Measurements from ENCODE around the gene IQSEC1.

The IQSEC1 gene

DNA sequence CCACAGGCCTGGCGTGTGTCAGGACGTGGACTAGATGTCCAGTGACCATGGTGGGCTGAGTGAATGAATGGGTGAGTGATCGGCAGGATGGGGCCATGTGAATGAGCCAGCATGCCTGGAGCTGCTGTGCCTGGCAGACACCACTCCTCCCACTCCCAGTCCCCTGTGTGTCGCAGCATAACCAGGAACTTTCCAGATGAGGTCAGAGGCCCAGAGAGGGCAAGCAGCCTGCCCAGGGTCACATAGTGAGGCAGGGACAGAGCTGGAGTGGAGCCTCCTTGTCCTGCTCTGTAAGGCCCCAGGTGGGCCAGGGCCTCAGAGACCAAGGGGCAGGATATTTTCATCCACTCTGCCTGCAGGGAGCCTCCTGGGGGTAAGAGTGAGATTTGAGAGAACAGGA is 6.4 kb downstream of the IQSEC1 start:
- no peak for DNase-seq

DNA sequence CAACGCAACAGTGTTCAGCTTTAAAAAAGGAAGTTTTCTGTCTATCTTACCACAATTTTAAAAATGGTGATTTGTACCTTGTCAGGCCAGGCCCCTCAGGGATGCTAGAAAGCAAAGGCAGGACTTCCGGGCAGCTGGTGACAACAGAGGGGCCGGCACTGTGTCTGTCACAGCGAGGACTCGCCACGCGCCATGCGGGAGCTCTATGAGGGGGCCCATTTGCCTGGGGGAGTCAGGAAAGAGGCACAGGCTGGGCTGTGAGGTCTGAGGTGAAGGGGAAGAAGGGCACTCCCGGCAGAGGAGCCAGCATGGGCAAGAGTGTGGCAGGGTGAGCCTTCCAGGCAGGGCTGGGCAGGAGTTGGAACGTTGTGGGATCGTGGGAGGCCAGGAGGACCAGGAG is 7.0 kb downstream of the IQSEC1 start:
- DNase-seq: no peak

DNA sequence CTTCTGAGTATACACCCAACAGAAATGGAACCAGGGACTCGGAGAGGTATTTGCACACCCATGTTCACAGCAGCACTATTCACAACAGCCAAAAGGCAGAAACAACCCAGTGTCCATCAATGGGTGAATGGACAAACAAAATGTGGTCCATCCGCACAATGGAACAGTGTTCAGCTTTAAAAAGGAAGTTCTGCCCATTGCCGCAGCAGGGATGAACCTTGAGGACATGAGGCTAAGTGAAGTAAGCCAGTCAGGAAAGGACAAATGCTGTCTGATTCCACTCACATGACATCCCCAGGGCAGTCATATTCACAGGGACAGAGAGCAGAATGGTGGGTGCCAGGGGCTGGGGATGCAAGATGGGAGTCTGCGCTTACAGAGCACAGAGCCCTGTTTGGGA is 7.5 kb downstream of the IQSEC1 start:
- no peak for DNase-seq

DNA sequence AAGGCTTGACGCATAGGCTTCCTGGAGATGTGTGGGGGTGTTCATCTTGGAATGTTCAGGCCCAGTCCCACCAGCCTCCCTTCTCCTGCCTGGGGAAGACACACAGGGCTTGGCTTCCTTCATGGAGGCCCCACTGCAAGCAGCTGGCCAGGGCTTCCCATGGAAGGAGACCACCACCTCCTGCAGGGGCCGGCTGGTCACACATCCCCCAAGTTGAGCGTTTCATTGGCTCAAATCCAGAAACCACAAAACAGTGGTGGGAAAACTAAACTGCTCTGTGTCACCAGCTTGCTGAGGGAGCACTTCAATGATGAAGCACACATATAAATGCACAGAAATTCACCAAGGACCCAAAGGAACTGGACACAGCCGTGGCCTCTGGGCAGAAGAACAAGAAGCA is 8.3 kb downstream of the IQSEC1 start:
- DNase-seq: no peak

DNA sequence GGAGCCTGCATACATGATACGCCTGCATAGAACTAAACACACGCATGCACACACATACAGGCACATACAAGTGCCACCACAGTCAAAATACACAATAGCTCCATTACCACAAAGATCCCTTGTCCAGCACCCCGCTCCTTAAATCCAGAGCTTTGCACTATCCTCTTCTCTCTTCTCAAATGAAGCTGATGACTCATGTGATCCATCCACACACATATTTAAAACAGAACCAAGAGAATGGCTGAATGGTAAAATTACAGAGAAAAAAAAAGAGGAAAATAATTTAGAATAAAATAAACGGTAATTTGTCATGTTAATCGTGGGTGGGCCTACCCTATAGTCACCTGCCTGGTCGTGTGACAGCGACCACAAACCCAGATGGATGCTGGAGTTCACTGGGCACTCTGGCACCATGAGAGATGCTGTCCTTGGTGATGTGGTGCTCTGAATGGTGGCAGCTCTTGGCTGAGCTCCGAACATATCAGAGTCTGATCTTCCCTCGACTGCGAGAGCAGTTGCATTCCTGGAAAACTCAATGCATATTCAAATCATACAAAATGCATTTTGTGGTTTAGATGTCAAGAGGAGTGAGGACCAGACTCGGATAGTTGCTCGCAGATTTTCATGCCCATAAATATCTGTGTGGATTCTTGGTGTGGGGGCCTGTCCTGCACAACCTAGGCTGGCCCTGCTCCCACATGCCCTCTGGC is 8.9 kb downstream of the IQSEC1 start:
- no peak for DNase-seq

DNA sequence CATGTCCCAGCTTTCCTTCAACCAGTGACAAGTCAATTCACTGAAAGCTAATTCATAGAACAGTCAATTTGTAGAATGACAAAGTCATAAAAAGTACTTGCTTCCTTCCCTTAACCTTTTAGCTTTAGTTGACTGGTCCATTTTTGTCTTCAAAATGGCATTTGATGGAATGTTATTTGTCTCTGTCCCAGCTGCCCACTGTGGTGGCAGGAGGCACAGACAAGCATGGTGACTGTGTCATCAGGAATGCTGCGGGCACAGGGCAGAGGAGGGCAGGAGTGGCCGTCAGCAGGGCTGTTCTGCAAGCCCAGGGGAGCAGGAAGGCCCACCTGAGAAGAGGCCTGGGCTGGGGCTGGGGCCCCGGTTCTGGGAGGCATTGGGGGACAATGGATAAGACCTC is 10.0 kb downstream of the IQSEC1 start:
- DNase-seq: no peak

DNA sequence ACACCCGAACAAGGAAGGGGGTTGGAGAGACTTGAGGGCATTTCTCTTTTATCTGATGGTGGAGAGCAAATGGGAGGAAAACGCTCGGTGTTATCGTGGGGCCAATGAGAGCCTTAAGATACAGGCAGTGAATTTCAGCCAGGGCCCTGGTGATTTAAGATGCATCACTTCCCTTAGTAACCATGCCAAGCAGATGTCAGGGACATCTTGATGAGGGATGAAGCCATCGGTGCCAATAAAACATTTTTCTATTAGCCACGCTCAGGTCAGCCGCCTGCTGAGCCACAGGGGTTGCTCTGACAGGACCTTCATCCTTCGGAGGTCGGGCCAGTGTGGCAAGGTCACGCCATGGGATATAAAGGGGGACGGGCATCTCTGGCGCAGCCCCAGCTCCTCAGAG is 10.6 kb downstream of the IQSEC1 start:
- no peak for DNase-seq

DNA sequence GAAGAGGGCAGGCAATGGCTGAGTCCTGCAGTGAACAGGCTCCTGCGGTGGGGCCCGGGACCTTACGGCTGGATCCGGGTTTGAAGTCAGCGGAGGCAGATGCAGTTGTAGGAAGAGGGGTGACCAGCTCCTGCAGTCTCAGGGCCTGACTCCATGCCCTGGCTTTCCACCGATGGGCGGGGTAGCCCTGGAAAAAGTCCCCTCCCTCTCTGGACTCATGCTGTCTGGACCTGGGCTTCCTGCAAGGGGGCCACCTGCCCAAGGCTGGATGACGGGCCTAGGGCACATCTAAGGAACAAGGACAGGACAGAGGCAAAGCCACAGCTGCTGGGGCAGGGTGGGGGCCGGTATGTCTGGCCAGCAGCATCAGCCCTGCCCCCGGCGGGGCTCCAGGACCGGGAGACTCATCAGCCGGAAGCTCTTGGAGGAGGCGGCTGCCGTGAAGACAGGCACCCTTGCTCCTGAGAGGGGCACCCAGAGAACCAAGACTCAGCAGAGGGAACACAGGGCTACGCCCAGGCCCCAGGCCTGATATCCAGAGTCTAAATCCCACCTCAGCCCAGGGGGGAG is 12.8 kb downstream of the IQSEC1 start:
- DNase-seq: no peak

DNA sequence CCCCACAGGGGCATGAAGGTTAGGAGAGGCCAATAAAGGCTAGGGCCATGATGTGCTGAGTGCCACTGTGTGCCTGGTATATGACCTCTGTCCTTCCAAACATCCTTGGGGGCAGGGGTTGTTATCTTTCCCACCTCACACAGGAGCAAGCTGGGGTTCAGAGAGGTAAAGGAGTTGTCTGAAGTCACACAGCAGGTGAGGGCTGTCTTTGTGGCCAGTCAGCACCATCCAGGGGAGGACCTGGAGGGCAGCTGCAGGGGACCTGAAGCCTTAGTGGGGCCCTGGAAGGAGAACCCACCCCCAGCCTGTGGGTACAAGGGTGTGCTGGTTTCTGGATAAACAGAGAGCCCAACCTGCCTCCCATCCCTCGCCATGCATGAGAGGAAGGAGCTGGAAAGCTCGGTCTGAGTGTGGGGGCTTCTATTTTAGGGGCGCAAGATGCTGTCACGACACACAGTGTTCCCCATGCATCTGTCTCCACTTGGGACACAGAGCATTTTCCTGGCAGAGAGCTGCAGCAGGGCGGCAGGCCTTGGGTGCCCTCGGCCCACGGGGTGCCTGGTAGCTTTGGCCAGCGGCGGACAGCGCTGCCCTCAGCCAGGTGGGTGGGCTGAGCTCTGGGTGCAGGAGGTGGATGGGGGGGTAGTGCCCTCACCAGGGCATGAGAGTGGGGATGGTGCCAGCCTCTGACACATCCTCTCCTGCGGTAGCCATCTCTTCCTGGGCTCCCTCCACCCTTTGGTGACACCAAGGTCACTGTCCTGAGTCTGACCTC is 14.7 kb downstream of the IQSEC1 start:
- no peak for DNase-seq

DNA sequence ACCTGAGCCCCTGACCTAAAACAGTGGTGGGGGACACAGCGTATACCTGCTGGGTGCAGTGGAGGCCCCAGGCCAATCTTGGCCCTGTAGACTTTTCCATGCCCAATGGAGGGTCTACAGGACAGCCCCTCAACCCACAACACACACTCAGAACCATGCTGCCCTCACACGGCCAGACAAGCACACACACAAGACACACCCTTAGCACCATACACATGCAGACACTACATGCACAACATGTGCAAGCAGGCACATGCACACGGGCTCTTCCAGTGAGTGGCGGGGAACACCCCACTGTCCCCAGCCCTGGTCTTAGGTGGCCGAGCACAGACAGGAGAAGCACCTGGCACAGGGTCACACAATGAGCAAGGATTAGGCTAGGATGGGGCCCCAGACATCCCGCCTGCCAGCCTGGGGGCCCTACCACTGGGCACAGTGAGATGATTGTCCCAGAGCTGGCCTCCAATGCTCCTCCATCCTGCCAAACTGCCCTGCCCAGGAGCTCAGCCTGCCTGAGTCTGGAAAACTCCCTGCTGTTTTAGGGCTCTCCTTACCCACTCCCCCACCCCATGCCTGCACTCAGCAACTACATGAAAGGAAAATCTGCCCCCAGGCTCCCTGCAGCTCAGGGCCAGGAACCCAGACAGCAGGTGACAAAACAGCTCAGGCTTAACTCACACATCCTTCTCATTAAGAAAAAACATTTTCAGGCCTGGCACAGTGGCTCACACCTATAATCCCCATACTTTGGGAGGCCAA is 15.8 kb downstream of the IQSEC1 start:
- DNase-seq: no peak

DNA sequence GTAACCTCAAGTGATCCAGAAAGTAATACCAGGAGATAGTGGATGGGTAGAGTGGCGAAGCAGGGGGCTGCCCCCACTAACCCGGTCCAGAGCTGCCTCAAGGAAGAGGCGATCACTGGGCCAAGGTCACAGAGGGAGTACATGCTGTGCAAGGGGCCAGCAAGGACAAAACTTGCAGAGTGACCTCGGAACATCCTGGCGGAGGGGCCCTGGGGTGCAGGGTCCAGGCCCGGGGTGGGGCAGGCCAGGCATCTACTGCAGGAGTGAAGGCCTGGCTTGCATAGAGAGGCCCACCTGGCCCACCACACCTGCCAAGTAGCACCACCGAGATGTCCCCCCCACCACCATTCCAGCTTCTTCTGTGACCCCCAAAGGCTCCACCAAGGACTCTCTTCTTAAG is 17.6 kb downstream of the IQSEC1 start:
- no peak for DNase-seq

DNA sequence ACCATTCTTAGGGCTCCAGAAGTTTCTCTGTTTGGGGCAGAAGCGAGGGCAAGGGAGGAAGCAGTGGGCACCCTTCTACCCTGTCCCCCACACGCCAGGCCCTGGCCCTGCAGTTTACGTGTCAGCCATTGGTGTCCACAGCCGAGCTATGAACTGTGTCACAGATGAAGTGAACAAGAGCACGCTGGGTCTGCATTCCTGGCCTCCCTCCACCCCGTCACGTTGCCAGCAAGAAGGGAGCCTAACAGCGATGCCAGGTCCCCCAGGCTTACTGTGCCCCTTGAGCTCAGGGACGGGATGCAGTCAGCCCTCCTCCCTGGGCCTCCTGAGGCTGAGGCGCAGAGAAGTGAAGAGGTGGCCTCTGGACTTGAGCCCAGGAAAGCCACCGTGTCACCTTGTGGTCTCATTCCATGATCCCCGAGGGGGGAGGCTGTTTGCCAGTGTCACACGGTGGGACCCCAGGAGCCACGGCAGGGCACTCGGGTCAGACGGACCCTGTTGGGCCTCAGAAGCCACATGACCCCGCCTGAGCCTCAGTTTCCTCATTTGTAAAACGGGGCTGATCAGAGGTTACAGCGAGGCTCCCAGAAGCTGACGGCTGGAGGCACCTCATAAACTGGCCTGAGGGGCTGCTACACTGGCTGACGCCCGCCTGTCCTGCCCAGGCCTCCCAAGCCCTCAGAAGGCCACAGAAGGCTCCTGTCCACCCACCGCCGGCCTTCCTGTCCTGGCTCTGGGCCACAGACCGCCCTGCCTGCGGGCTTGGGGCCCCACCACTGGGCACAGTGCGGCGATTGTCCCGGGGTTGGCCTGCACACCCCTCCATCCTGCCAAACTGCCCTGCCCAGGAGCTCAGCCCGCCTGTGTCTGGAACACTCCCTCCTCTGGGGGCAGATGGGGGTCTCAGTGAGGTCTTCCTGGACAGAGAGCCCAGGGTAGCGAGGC is 18.6 kb downstream of the IQSEC1 start:
- no peak for DNase-seq

DNA sequence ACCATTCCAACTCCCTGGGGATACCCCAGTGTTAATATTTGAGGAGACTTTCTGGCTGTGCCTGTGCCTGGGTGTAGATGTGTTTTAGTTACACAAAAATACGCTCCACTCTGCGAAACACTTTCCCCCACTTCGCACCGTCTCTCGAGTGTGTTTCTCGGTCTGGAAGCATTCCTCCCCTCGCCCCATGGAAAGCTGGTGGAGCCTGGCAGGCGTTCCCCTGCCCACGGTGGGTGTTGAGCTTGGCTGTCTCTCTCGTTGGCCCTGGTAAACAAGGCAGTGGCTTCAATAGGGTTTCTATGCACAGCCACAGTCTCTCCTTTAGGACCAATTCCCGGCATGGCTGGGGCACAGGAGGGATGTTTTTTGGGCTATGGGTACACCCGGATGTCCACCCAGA is 19.3 kb downstream of the IQSEC1 start:
- DNase-seq: no peak

DNA sequence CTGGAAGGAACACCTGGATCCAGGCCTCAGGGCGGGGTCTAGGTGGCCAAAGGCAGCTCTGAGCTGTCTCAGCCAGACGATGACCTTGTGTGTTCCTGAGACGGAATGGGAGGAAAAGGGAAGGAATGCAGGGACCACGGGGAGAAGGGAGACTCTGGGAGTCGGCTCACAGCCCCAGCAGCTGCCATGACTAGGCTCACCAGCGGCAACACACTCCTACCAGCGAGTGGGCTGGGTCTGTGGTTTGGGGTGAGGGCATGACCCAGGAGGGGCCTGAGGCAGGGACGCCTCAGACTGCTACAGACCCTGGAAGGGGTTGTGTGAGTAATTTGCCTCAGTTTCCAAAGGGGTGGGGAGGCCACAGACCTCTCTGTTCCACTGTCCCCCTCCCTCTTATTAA is 19.8 kb downstream of the IQSEC1 start:
- DNase-seq: no peak

DNA sequence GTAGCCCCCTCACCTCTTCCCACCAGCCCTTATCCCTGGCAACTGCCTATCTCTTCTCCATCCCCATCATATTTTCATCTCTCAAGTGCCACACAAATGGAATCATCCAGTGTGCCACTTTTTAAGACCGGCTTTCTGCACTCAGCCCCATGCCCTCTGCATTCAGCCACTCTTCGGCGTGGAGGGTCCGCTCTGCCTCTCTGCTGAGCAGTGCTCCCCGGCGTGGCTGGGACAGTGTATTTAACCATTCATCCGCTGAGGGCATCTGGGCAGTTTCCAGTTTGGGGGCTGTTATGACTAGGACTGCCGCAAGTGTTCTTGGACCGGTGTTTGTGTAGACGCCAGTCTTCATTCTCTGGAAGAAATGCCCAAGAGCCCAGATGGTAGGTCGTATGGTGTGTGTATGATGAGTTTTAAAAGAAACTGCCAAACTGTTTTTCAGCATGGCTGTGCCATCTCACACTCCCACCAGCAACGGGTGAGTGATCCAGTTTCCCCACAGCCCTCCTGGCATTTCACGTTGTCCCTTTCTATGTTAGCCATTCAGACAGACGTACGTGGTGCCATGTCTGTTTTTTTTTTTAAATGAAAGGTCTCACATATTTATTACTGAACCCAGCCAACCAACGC is 20.9 kb downstream of the IQSEC1 start:
- DNase-seq: no peak

DNA sequence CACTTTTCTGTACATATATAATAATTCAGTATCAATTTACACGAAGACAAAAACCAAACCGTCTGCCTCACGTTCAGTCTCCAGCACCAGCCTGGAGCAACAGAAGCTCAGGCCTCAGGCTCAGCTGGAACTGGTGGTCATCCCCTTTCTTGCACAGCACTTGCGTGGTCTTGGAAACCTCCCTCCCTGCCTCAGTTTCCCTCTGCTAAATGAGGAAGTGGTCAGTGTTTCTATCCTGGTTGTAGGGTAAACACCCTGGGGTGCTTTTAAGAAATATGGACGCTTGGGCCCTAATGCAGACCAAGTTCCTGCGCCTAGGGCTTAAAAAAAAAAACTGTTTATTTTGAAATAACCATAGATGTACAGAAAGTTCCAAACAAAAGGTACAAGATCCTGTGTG is 21.6 kb downstream of the IQSEC1 start:
- no peak for DNase-seq

DNA sequence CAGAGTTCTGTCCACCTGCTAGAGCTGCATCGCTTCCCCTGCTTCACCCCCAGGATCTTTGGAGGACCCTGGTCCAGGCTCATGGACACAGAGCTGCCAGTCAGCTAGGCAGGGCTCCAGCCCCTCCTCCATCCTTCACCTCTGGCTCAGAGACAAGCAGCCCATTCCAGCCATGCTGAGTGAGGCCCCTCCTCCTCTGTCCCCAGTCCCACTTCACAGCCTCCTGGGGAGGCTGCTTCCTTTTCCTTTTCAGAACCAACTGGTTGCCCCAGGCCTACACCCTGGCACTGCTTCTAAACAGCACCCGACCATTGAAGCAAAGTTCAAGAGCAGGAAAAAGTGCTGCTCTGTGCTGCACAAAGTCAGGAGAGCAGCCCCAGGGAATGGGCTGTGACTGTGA is 22.2 kb downstream of the IQSEC1 start:
- no peak for DNase-seq

DNA sequence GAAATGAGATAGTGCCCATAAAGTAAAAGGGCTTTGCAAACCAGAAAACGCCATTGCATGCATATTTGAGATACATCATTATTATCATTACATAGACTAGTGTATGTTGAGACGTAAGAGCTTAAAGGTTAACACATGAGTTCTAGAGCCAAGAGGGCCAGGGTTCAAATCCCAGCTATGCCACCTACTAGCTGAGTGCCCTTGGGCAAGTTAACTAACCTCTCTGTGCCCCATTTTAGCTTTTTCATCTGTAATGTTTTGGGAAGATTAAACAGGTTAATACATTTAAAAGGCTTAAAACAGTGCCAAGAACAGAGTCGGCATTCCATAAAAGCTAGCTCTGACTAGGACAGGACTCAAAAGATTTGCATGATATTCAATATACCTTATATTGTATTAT is 22.8 kb downstream of the IQSEC1 start:
- DNase-seq: no peak

DNA sequence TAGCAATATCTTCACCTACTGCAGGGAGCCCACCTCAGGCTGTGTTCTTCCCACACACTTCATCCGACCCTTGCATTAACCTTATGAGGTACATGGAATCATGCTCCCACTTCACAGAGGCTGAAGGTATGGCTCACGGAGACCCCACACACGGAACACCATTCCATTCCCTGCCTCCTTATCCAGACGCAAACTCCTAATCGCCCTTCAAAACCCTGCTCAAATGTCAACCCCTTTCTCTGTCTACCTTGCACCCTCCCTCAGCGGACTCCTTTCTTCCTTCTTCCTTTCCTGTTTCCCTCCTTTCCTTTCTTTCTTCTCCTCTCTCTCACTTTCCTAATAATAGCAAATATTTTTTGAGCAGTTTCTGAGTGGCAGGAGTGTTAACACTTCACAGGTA is 23.8 kb downstream of the IQSEC1 start:
- no peak for DNase-seq

DNA sequence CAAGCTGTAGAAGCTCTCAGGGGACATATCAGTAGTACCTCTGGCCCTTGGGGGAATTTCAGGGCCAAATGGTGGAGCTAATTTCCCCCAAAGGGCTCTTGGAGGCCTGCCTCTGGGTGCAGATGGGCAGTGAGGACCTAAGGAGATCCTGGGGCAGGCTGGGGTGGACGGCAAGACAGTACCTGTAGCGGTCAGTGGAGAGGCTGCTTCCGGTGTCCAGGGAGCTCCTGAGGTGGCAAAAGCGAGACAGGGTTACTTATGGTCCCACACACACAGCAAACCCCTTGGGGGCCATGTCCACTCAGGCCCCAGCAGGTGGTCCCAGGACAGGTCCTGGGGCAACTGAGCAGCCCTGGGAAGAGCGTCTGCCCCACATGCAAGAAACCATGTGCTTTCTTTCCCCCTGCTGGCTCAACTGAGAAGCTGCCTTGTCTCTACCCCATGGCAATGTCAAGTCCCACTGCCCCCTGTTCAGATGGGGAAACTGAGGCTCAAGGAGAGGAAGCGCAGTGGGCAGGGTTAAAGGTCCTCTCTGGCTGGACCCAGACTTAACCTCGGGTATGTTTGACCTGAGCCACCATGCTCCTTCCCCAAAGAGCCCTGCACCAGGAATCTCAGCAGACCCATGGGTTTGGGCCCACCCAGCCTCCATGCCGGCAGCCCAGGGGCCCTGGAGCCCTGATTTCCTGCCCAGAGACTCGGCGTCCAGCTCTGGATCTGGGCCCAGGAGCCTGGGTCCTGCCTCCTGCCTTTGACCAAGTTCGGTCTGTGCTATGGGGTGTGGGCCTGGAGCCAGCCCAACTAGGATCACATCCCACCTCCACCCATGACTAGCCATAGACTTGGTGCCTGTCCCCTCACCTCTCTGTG is 25.7 kb downstream of the IQSEC1 start:
- DNase-seq: no peak

Data from activated CD4-positive, alpha-beta T cell treated with anti-CD3 and anti-CD28 coated beads, Interleukin-2, amount 50 U/mL, for 16 hours (primary cell).